ENCODE results near the gene CHMP1A.

The CHMP1A gene

GRCh38 chr16:89602952-89603590 is 54.4 kb downstream of the CHMP1A start:
- no peak for DNase-seq

DNA sequence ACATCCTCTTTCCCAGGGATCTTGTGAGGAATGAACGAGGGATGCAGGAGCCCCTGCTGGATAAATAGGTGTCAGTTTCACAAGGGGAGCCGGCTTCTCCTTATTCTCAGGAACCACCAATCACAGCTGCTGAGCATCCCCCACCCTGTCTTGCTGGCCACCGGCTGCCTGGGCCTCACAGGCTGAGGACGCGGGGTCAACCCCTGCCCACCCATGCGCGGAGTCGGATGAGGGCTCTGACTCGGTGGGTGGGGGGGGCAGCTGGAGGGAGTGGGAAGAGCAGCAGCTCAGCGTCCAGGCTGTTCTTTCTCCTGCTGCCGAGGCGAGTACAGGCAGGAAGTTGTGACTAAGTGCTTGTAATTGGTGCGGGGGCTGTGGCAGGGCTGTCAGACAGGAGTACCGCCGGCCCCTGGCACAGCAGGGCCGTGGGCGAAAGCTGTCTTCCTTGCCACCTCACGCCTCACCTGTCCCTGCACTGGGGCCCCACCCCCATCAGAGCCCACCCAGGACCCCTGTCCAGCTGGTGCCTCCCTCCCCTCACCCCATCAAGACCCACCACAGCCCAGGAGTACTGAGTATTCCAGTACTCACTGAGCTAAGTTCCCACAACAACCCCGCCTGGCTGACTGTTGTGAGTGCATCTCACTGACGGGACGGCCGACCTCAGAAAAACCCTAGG is 55.1 kb downstream of the CHMP1A start:
- DNase-seq = peak; percentile 76

DNA sequence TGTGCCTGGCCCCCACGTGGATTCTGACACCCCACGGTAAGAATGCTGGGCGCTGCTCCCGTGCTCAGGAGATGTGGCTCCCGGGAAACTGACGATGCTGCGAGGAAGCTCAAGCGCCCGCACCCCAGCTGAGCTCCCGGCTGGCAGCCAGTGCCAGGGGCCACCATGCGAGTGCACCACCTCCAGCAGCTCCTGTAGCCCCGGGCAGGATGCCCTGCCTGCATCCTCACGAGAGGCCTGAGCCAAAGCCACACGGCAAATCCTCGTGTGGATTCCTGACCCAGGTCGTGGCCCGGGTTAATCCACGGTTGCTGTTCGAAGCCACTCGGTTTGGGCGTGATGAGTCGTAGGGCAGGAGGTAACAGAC is 55.6 kb downstream of the CHMP1A start:
- no peak for DNase-seq

GRCh38 chr16:89600956-89601355 is 56.6 kb downstream of the CHMP1A start:
- DNase-seq = no peak

GRCh38 chr16:89600427-89600826 is 57.1 kb downstream of the CHMP1A start:
- DNase-seq = no peak

GRCh38 chr16:89599902-89600301 is 57.6 kb downstream of the CHMP1A start:
- no peak for DNase-seq

- no peak for DNase-seq
Observed at GRCh38 chr16:89599451-89599858, 58.1 kb downstream of the CHMP1A start.

DNA sequence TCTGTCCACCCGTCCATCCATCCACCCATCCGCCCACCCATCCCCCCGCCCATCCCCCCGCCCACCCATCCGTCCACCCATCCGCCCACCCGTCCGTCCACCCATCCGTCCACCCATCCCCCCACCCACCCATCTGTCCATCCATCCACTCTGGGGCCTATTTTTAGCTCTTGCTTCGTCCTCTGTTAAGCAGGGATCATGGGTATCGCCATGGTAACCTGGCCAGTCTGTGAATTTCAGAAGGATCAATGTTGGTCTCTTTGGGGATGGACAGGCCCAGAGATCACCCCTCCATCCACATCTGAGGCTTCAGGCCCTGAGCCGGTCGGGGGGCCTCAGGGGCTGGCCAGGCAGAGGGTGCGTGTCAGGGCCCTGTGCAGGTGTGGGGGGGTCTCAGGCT is 59.3 kb downstream of the CHMP1A start:
- DNase-seq = no peak

DNA sequence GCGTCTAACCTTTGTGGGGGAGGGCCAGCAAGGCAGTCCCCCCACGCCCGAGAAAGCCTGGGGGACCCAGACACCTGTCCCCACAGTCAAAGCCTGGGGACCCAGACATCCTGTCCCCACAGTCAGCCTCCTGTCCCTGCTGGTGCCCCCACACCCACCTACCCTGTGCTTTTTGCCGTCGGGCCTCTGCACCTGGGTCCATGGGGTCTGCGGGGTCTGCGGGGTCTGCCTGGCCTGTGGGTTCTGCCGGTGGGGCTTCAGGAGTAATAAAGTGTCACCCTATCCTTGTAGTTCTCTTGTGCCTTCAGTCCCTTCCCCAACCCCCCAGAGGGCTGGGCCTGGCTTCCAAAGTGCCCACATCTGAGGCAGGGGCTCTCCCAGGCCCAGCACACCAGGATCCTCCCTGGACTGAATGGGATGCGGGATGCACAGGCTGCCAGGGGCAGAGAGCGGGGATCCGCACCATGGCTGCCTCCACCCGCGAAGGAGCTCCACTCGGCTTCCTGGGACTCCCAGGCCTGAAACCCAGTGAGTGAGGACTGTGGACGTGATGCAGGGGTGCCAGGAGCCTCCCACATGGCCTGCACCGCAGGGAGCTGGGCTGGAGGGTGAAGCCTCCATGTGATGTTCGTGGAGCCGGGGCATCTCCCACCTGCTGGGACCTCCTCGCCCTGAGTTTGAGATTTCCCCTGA is 60.4 kb downstream of the CHMP1A start:
- no peak for DNase-seq

DNA sequence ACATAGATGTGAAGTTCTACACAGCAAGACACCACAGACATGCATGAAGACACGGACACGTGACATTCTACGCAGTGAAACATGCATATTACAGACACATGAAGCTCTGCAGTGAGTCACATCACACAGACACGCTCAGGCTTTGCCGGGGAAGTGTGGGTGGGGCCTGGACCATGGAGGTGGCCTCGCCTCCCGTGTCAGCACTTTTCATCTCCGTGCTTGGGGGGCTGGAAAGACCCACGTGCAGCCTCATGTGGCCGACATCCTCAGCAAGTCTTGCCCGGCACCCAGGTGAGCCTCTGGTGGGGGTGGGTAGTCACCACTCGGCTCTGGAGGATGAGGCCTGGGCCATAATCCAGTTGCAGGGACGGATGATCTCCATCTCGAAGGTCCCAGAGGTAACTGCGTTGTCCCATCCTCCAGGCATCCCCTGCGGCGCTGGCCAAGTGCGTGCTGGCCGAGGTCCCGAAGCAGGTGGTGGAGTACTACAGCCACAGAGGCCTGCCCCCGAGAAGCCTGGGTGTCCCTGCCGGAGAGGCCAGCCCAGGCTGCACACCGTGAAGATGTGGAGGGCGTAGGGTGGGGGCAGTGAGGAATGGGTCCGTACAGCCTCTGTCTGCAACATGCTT is 61.3 kb downstream of the CHMP1A start:
- DNase-seq = no peak

- DNase-seq = no peak
Observed at GRCh38 chr16:89595330-89596060, 62.0 kb downstream of the CHMP1A start.
